HFFc6 (cell line): ENCODE results near the gene STK38. TPM values are rescaled to one million over a fixed set of nuclear protein-coding genes. Genes with fewer than 3 reads are reported as not detected.
A peak's percentile ranks its signal among the peaks of the same experiment; 100 is the strongest.

Experiments used
- DNase-seq: peaks from one replicate; pipeline ENCODE4 v3.0.0-alpha.2; 2018
- H3K27ac Mint-ChIP-seq: 2 replicates; pipeline ENCODE4 v1.8.0; 2020; ENCODE audit warnings: mild to moderate bottlenecking, mixed read lengths
- H3K27me3 Mint-ChIP-seq: 2 replicates; pipeline ENCODE4 v1.8.0; 2021; ENCODE audit warnings: mild to moderate bottlenecking, moderate library complexity, mixed read lengths; ENCODE audit not compliant: insufficient read depth
- H3K36me3 Mint-ChIP-seq: 2 replicates; pipeline ENCODE4 v1.8.0; 2021; ENCODE audit warnings: low read depth, mixed read lengths
- H3K4me1 Mint-ChIP-seq: 2 replicates; pipeline ENCODE4 v1.8.0; 2020; ENCODE audit warnings: low read depth, mixed read lengths
- H3K4me3 Mint-ChIP-seq: 2 replicates; pipeline ENCODE4 v1.8.0; 2020; ENCODE audit warnings: mild to moderate bottlenecking, moderate library complexity, mixed read lengths
- H3K9me3 Mint-ChIP-seq: 2 replicates; pipeline ENCODE4 v1.8.0; 2020; ENCODE audit warnings: mild to moderate bottlenecking, mixed read lengths
- total RNA-seq, 6 experiments: library from RNA; stranded (reverse); fragmentation: NEBNext Ultra II Directional; extraction: Animal tissue kit (Norgen Biotek cat#: 25700); gene quantifications; 2 replicates in 1 of 6; 3 replicates in 5 of 6; pipeline ENCODE4 v1.2.3, GENCODE V29; 2021
- TF ChIP-seq, protein P1 (sequence below): fragments of 200-600 bp; sonication (generic); IDR thresholded peaks from 2 replicates; pipeline ENCODE4 v1.5.0; 2021; ENCODE audit warnings: antibody characterized with exemption, mild to moderate bottlenecking

STK38 gene
- total RNA-seq, 6 experiments from 2014 or later = 37.4 to 44.9 (median 41.9) TPM

DNA sequence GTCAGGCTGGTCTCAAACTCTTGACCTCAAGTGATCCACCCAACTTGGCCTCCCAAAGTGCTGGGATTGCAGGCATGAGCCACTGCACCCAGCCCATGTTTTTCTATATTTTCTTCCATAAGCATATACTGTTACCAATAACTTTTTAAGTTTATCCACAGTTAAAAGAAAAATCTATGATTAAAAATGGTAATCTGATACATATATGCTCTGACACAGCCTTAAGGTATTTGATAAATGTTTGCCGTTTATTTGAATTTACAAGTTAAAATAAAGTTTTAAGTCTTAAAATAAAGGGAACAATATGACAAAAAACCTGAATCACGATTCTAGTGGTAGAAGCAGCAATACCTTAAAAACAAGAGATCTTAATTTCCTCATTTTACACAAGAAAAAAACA is 5.2 kb downstream of the STK38 start:
- no peak for DNase-seq
- Mint-ChIP-seq H3K27me3 (peaks cover 6% of the 10 kb centered on the region), H3K9me3 (no peaks in the 10 kb centered on the region), H3K4me1 (peaks cover 30% of the 10 kb centered on the region), H3K4me3 (no peak overlapping the region), H3K36me3 (peaks cover 19% of the 10 kb centered on the region), H3K27ac (no peak overlapping the region)
- TF ChIP-seq, protein P1, sequence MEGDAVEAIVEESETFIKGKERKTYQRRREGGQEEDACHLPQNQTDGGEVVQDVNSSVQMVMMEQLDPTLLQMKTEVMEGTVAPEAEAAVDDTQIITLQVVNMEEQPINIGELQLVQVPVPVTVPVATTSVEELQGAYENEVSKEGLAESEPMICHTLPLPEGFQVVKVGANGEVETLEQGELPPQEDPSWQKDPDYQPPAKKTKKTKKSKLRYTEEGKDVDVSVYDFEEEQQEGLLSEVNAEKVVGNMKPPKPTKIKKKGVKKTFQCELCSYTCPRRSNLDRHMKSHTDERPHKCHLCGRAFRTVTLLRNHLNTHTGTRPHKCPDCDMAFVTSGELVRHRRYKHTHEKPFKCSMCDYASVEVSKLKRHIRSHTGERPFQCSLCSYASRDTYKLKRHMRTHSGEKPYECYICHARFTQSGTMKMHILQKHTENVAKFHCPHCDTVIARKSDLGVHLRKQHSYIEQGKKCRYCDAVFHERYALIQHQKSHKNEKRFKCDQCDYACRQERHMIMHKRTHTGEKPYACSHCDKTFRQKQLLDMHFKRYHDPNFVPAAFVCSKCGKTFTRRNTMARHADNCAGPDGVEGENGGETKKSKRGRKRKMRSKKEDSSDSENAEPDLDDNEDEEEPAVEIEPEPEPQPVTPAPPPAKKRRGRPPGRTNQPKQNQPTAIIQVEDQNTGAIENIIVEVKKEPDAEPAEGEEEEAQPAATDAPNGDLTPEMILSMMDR = no peak

GRCh38 chr6:36539814-36540568 is 7.3 kb downstream of the STK38 start:
- no peak for DNase-seq
- TF ChIP-seq, protein P1 = peak; percentile 51
- Mint-ChIP-seq H3K9me3 (no peaks in the 10 kb centered on the region), H3K27me3 (no peaks in the 10 kb centered on the region; the same call in 1 of the 2 replicates), H3K27ac (no peak overlapping the region; the same call in 1 of the 2 replicates), H3K4me3 (no peak overlapping the region), H3K4me1 (peaks cover 25% of the 10 kb centered on the region), H3K36me3 (peaks cover 27% of the 10 kb centered on the region)

GRCh38 chr6:36536873-36537547 is 10.3 kb downstream of the STK38 start:
- peaks cover 27% of the 10 kb centered on the region for H3K36me3 Mint-ChIP-seq
- no peak overlapping the region for H3K4me3 Mint-ChIP-seq
- peaks cover 29% of the 10 kb centered on the region for H3K4me1 Mint-ChIP-seq
- peak; percentile 3 for DNase-seq
- peak overlapping the region; percentile 14; the same call in 1 of the 2 replicates for H3K27ac Mint-ChIP-seq
- TF ChIP-seq, protein P1 = no peak
- no peaks in the 10 kb centered on the region for H3K9me3 Mint-ChIP-seq
- no peaks in the 10 kb centered on the region; the same call in 1 of the 2 replicates for H3K27me3 Mint-ChIP-seq

- H3K27ac Mint-ChIP-seq = peak overlapping the region; percentile 1; the same call in 1 of the 2 replicates
- no peak for DNase-seq
- H3K27me3 Mint-ChIP-seq = no peaks in the 10 kb centered on the region; the same call in 1 of the 2 replicates
- peaks cover 25% of the 10 kb centered on the region for H3K4me1 Mint-ChIP-seq
- H3K4me3 Mint-ChIP-seq = no peak overlapping the region
- H3K36me3 Mint-ChIP-seq = peaks cover 32% of the 10 kb centered on the region
- TF ChIP-seq, protein P1 = no peak
- H3K9me3 Mint-ChIP-seq = no peaks in the 10 kb centered on the region
Observed at GRCh38 chr6:36533321-36533720, 14.0 kb downstream of the STK38 start.

GRCh38 chr6:36526066-36526465 is 21.2 kb downstream of the STK38 start:
- Mint-ChIP-seq H3K9me3 (no peaks in the 10 kb centered on the region), H3K4me3 (no peak overlapping the region), H3K36me3 (peaks cover 28% of the 10 kb centered on the region), H3K27me3 (no peaks in the 10 kb centered on the region; the same call in 1 of the 2 replicates), H3K4me1 (peaks cover 10% of the 10 kb centered on the region; the same call in 1 of the 2 replicates), H3K27ac (no peak overlapping the region)
- no peak for DNase-seq
- TF ChIP-seq, protein P1 = no peak
